ENCODE data around the gene ICAM4.

The ICAM4 gene

DNA sequence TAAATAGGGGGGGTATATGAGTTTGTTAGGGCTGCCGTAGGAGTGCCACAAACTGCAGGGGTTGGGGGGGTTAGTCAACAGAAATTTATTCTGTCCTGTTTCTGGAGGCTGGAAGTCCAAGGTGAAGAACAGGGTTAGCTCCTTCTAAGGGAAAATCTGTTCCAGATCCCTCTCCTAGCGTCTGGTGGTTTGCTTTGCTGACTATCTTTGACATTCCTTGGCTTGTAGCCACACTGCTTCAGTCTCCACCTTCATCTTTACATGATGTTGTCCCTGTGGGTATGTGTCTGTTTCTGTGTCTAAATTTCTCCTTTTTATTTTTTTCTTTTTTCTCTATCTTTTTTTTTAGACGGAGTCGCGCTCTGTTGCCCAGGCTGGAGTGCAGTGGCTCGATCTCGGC is 24.0 kb upstream of the ICAM4 start:
- H3K27ac ChIP-seq (ENCODE audit: low read length): no peak overlapping the region
- no peaks in the 10 kb centered on the region for H4K20me1 ChIP-seq (ENCODE audit: insufficient read depth, low read length)
- no peaks in the 10 kb centered on the region for H3K36me3 ChIP-seq (replicated peaks; ENCODE audit: insufficient read depth, low read length)
- no peak overlapping the region for H3K4me3 ChIP-seq (ENCODE audit: low read length)
- no peaks in the 10 kb centered on the region for H3K9me2 ChIP-seq (replicated peaks; ENCODE audit: insufficient read depth, low read length)
- no peaks in the 10 kb centered on the region for H3K79me2 ChIP-seq (ENCODE audit: low read length)
- no peak overlapping the region for H3K4me2 ChIP-seq (ENCODE audit: low read depth, low read length)
- no peak overlapping the region for H2AFZ ChIP-seq (ENCODE audit: low read length)
- no peak for DNase-seq
- no peaks in the 10 kb centered on the region for H3K9me3 ChIP-seq (replicated peaks; ENCODE audit: insufficient read depth, low read length)
- H3K4me1 ChIP-seq (ENCODE audit: low read length): no peaks in the 10 kb centered on the region
- H3F3A ChIP-seq (ENCODE audit: insufficient read depth, low read length): no peaks in the 10 kb centered on the region
- H3K27me3 ChIP-seq (replicated peaks; ENCODE audit: insufficient read depth, low read length): no peaks in the 10 kb centered on the region
- no peak overlapping the region for H3K9ac ChIP-seq (ENCODE audit: low read length)
- TF ChIP-seq EZH2phosphoT487 (IDR thresholded peaks at IDR 0.05; ENCODE audit: low read length) (no peak), EZH2 (optimal IDR thresholded peaks at IDR 0.05; ENCODE audit: low read depth, low read length) (no peak)
- TF ChIP-seq, protein P1, sequence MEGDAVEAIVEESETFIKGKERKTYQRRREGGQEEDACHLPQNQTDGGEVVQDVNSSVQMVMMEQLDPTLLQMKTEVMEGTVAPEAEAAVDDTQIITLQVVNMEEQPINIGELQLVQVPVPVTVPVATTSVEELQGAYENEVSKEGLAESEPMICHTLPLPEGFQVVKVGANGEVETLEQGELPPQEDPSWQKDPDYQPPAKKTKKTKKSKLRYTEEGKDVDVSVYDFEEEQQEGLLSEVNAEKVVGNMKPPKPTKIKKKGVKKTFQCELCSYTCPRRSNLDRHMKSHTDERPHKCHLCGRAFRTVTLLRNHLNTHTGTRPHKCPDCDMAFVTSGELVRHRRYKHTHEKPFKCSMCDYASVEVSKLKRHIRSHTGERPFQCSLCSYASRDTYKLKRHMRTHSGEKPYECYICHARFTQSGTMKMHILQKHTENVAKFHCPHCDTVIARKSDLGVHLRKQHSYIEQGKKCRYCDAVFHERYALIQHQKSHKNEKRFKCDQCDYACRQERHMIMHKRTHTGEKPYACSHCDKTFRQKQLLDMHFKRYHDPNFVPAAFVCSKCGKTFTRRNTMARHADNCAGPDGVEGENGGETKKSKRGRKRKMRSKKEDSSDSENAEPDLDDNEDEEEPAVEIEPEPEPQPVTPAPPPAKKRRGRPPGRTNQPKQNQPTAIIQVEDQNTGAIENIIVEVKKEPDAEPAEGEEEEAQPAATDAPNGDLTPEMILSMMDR (IDR thresholded peaks at IDR 0.05; ENCODE audit: low read length): no peak

DNA sequence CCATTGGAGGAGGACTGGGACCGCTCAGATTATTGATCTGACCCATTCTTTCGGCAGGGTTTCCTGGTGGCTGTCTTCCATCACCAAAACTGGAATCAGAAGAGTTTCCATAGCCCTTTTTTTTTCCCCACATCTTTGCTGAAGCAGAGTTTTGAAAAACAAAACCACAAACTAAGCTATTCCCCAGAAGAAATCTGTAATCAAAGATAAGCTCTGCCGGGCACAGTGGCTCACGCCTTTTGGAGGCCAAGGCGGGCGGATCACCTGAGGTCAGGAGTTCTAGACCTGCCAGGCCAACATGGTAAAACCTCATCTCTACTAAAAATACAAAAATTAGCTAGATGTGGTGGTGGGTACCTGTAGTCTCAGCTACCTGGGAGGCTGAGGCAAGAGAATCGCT is 20.0 kb upstream of the ICAM4 start:
- Histone ChIP-seq H2AFZ (ENCODE audit: low read length) (no peak overlapping the region), H3K9me3 (replicated peaks; ENCODE audit: insufficient read depth, low read length) (no peaks in the 10 kb centered on the region), H3K9me2 (replicated peaks; ENCODE audit: insufficient read depth, low read length) (no peaks in the 10 kb centered on the region), H3K9ac (ENCODE audit: low read length) (no peak overlapping the region), H3K4me1 (ENCODE audit: low read length) (0 out of 2 replicates have a peak, but pooled peaks cover 13% of the 10 kb centered on the region), H3K4me3 (ENCODE audit: low read length) (no peak overlapping the region), H3K27ac (ENCODE audit: low read length) (no peak overlapping the region), H3K4me2 (ENCODE audit: low read depth, low read length) (no peak overlapping the region), H4K20me1 (ENCODE audit: insufficient read depth, low read length) (no peaks in the 10 kb centered on the region), H3K27me3 (replicated peaks; ENCODE audit: insufficient read depth, low read length) (no peaks in the 10 kb centered on the region), H3K36me3 (replicated peaks; ENCODE audit: insufficient read depth, low read length) (no peaks in the 10 kb centered on the region), H3K79me2 (ENCODE audit: low read length) (0 out of 2 replicates have a peak, but pooled peaks cover 2% of the 10 kb centered on the region), H3F3A (ENCODE audit: insufficient read depth, low read length) (no peaks in the 10 kb centered on the region)
- DNase-seq: no peak
- TF ChIP-seq, protein P1 (IDR thresholded peaks at IDR 0.05; ENCODE audit: low read length): no peak
- TF ChIP-seq EZH2phosphoT487 (IDR thresholded peaks at IDR 0.05; ENCODE audit: low read length): no peak

DNA sequence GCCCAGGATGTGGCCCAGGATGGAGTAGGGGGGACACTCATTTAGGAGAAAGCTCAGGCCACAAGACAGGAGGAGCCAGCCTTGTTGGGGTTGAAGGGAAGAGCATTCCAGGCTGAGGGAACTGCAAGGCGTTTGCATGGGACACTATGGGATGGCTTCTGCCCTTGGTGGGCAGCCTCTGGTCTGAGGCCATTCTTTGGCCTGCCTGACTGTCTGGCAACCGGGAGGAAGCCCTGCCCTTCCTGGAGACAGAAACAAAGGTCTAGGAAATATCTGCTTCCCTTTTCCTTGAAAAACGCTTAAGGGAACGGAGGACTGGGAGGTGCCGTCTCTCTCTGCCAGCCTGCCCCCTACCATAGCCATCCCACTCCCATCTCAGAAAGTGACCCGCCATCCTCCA is 18.7 kb upstream of the ICAM4 start:
- no peak overlapping the region for H3K4me2 ChIP-seq (ENCODE audit: low read depth, low read length)
- no peaks in the 10 kb centered on the region for H3K9me3 ChIP-seq (replicated peaks; ENCODE audit: insufficient read depth, low read length)
- H3K9ac ChIP-seq (ENCODE audit: low read length): no peak overlapping the region
- peaks cover 8% of the 10 kb centered on the region; the same call in 1 of the 2 replicates for H3K79me2 ChIP-seq (ENCODE audit: low read length)
- no peaks in the 10 kb centered on the region for H3K36me3 ChIP-seq (replicated peaks; ENCODE audit: insufficient read depth, low read length)
- no peak overlapping the region for H3K27ac ChIP-seq (ENCODE audit: low read length)
- H3K4me3 ChIP-seq (ENCODE audit: low read length): no peak overlapping the region
- H4K20me1 ChIP-seq (ENCODE audit: insufficient read depth, low read length): no peaks in the 10 kb centered on the region
- H2AFZ ChIP-seq (ENCODE audit: low read length): no peak overlapping the region
- H3K4me1 ChIP-seq (ENCODE audit: low read length): 0 out of 2 replicates have a peak, but pooled peaks cover 13% of the 10 kb centered on the region
- H3F3A ChIP-seq (ENCODE audit: insufficient read depth, low read length): no peaks in the 10 kb centered on the region
- H3K27me3 ChIP-seq (replicated peaks; ENCODE audit: insufficient read depth, low read length): no peaks in the 10 kb centered on the region
- TF ChIP-seq EZH2 (optimal IDR thresholded peaks at IDR 0.05; ENCODE audit: low read depth, low read length) (no peak), EZH2phosphoT487 (IDR thresholded peaks at IDR 0.05; ENCODE audit: low read length) (no peak)
- TF ChIP-seq, protein P1 (IDR thresholded peaks at IDR 0.05; ENCODE audit: low read length): no peak
- no peak for DNase-seq
- no peaks in the 10 kb centered on the region for H3K9me2 ChIP-seq (replicated peaks; ENCODE audit: insufficient read depth, low read length)

Measured in MM.1S (cell line).